Measurements from ENCODE around the gene CDK5RAP2. TPM values are rescaled to one million over a fixed set of nuclear protein-coding genes. Genes with fewer than 3 reads are reported as not detected.

Gene CDK5RAP2
- polyA plus RNA-seq, 1 donor (not counting 4 experiments of a cell fraction or from before 2014, with no cell fraction given), result 22.4 TPM

GRCh38 chr9:120405860-120406259 lies 174.1 kb downstream of the CDK5RAP2 start:
- no peaks in the 10 kb centered on the region for H3K9me3 ChIP-seq (ENCODE audit: control insufficient read depth, low read depth, low read length)
- no peaks in the 10 kb centered on the region for H3K79me2 ChIP-seq (ENCODE audit: control insufficient read depth, insufficient read depth, low read length)
- H3K4me1 ChIP-seq (ENCODE audit: control insufficient read depth, extremely low read depth, insufficient read depth, low read length), result peaks cover 10% of the 10 kb centered on the region
- no peak for TF ChIP-seq EZH2 (IDR thresholded peaks at IDR 0.05; ENCODE audit: low read length)
- no peak for TF ChIP-seq CTCF (optimal IDR thresholded peaks at IDR 0.05 in 1 of 3, IDR thresholded peaks at IDR 0.05 in 1 of 3, conservative IDR thresholded peaks at IDR 0.05 in 1 of 3; ENCODE audit: extremely low read depth in 1 of 3, insufficient read depth in 2 of 3, low read length in 3 of 3)
- no peak overlapping the region for H3K4me3 ChIP-seq (ENCODE audit: control insufficient read depth in 2 of 3, extremely low read depth in 1 of 3, insufficient read depth in 2 of 3, low read depth in 1 of 3, low read length in 3 of 3)
- no peak overlapping the region for H3K4me2 ChIP-seq (ENCODE audit: control insufficient read depth, extremely low read depth, insufficient read depth, low read depth, low read length)
- peaks cover 4% of the 10 kb centered on the region for H4K20me1 ChIP-seq (ENCODE audit: control insufficient read depth, extremely low read depth, insufficient read depth, low read length)
- no peak overlapping the region for H3K9ac ChIP-seq (ENCODE audit: control insufficient read depth, extremely low read depth, insufficient read depth, low read length)
- no peaks in the 10 kb centered on the region for H3K9me1 ChIP-seq (ENCODE audit: control insufficient read depth, extremely low read depth, insufficient read depth, low read length)
- no peak overlapping the region for H2AFZ ChIP-seq (ENCODE audit: control insufficient read depth, low read length)
- H3K27me3 ChIP-seq (ENCODE audit: control insufficient read depth, extremely low read depth, insufficient read depth, low read length), result no peaks in the 10 kb centered on the region
- DNase-seq (ENCODE audit: low read depth, low spot score), result no peak
- dilution Hi-C loops (cut with MboI; ENCODE audit: extremely low pct_ligation_motif_present, low sequenced_read_pairs), result no loop called here
- peaks cover 25 to 38% of the 10 kb centered on the region in 2 experiments for H3K36me3 ChIP-seq (ENCODE audit: control insufficient read depth in 2 of 2, extremely low read depth in 1 of 2, insufficient read depth in 2 of 2, low read length in 2 of 2)
- FAIRE-seq, result no peak
- H3K27ac ChIP-seq (ENCODE audit: control insufficient read depth, insufficient read depth, low read length), result no peak overlapping the region

GRCh38 chr9:120405134-120405533 lies 174.8 kb downstream of the CDK5RAP2 start:
- Histone ChIP-seq H3K36me3 (ENCODE audit: control insufficient read depth in 2 of 2, extremely low read depth in 1 of 2, insufficient read depth in 2 of 2, low read length in 2 of 2) (peaks cover 26 to 45% of the 10 kb centered on the region in 2 experiments), H3K9me1 (ENCODE audit: control insufficient read depth, extremely low read depth, insufficient read depth, low read length) (no peaks in the 10 kb centered on the region), H4K20me1 (ENCODE audit: control insufficient read depth, extremely low read depth, insufficient read depth, low read length) (peaks cover 4% of the 10 kb centered on the region), H3K4me1 (ENCODE audit: control insufficient read depth, extremely low read depth, insufficient read depth, low read length) (peaks cover 10% of the 10 kb centered on the region), H3K4me3 (ENCODE audit: control insufficient read depth in 2 of 3, extremely low read depth in 1 of 3, insufficient read depth in 2 of 3, low read depth in 1 of 3, low read length in 3 of 3) (no peak overlapping the region), H2AFZ (ENCODE audit: control insufficient read depth, low read length) (no peak overlapping the region), H3K9me3 (ENCODE audit: control insufficient read depth, low read depth, low read length) (no peaks in the 10 kb centered on the region), H3K9ac (ENCODE audit: control insufficient read depth, extremely low read depth, insufficient read depth, low read length) (no peak overlapping the region), H3K27ac (ENCODE audit: control insufficient read depth, insufficient read depth, low read length) (no peak overlapping the region), H3K79me2 (ENCODE audit: control insufficient read depth, insufficient read depth, low read length) (no peaks in the 10 kb centered on the region), H3K4me2 (ENCODE audit: control insufficient read depth, extremely low read depth, insufficient read depth, low read depth, low read length) (no peak overlapping the region), H3K27me3 (ENCODE audit: control insufficient read depth, extremely low read depth, insufficient read depth, low read length) (no peaks in the 10 kb centered on the region)
- TF ChIP-seq CTCF (optimal IDR thresholded peaks at IDR 0.05 in 1 of 3, IDR thresholded peaks at IDR 0.05 in 1 of 3, conservative IDR thresholded peaks at IDR 0.05 in 1 of 3; ENCODE audit: extremely low read depth in 1 of 3, insufficient read depth in 2 of 3, low read length in 3 of 3) (no peak), EZH2 (IDR thresholded peaks at IDR 0.05; ENCODE audit: low read length) (no peak)
- DNase-seq (ENCODE audit: low read depth, low spot score) (no peak), FAIRE-seq (no peak)
- dilution Hi-C loops (cut with MboI; ENCODE audit: extremely low pct_ligation_motif_present, low sequenced_read_pairs), result no loop called here
